GM10266 (cell line): ENCODE results near the gene MBD3L4.
"Not testable (repeated sequence)": the region's sequence is repeated elsewhere in the genome, so short reads cannot be mapped to it uniquely, and the experiment has no call there.

ENCODE experiments used
- DNase-seq: peaks from one replicate; pipeline ENCODE4 v3.0.0; 2012; ENCODE audit errors: extremely low spot score
- TF ChIP-seq, protein P1 (sequence below): IDR thresholded peaks from 2 replicates; pipeline ENCODE4 v1.5.1; 2012; ENCODE audit warnings: mild to moderate bottlenecking, low read depth; ENCODE audit not compliant: control insufficient read depth, insufficient read depth; ENCODE audit errors: missing control alignments

MBD3L4 gene

DNA sequence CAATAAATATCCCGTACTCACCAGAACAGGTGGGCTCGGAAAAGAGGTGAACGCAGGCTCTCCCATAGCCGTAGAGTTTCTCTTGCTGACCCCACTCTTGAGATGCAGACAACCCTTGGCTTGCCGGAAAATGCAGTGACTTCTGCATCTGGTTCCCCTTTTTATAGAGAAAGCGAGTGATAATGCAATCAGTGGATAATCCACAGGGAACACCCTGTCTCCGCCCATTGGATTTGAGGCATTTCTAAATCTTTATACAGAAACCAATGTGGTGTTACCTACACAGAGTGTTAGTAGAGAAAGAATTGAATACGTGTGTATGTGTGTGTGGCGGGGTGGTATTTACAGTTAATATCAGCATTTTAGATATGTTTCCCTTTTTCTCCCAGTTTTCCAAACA is at the start of gene MBD3L4:
TSS of gene MBD3L4 (minus strand) at position 101 of the 400 bp plus-strand sequence. CDS start at position 66, 35 bp downstream.
- not testable (repeated sequence) for DNase-seq

DNA sequence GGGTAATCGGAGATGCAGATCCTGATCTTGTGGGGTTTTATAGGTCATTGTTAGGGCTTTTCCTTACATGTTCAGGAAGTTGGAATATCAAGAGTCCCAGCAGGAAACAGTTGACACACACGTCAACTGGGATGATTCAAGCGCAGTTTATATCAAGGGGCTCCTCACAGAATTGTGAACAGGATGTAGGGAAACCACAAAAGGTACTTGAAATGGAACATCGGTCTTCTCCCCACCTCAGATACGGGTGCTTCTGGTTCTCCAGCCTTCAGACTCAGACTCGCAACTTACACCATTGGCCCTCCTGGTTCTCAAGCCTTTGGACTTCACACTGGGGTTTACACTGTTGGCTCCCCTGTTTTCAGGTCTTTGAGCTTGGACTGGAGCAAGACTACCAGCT is 49.0 kb upstream of the MBD3L4 start:
- no peak for DNase-seq
- TF ChIP-seq, protein P1, sequence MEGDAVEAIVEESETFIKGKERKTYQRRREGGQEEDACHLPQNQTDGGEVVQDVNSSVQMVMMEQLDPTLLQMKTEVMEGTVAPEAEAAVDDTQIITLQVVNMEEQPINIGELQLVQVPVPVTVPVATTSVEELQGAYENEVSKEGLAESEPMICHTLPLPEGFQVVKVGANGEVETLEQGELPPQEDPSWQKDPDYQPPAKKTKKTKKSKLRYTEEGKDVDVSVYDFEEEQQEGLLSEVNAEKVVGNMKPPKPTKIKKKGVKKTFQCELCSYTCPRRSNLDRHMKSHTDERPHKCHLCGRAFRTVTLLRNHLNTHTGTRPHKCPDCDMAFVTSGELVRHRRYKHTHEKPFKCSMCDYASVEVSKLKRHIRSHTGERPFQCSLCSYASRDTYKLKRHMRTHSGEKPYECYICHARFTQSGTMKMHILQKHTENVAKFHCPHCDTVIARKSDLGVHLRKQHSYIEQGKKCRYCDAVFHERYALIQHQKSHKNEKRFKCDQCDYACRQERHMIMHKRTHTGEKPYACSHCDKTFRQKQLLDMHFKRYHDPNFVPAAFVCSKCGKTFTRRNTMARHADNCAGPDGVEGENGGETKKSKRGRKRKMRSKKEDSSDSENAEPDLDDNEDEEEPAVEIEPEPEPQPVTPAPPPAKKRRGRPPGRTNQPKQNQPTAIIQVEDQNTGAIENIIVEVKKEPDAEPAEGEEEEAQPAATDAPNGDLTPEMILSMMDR: no peak

DNA sequence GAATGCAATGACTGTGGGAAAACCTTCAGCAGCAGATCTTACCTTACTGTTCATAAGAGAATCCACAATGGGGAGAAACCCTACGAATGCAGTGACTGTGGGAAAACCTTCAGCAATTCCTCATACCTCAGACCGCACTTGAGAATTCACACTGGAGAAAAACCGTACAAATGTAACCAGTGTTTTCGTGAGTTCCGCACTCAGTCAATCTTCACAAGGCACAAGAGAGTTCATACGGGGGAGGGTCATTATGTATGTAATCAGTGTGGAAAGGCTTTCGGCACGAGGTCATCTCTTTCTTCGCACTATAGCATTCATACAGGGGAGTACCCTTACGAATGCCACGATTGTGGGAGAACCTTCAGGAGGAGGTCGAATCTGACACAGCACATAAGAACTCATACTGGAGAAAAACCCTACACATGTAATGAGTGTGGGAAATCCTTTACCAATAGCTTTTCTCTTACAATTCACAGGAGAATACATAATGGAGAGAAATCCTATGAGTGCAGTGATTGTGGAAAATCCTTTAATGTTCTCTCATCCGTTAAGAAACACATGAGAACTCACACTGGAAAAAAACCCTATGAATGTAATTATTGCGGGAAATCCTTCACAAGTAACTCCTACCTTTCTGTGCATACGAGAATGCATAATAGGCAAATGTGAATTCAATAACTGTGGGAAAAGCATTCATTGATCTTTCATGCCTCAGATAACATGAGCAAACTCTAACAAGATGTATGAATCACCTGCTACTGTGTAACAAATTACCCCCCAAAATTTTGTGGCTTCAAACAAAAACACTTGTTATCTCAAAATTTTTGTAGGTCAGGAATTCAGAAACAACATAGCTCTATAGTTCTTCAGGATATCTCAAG is 43.3 kb upstream of the MBD3L4 start:
- TF ChIP-seq, protein P1: no peak
- no peak for DNase-seq

DNA sequence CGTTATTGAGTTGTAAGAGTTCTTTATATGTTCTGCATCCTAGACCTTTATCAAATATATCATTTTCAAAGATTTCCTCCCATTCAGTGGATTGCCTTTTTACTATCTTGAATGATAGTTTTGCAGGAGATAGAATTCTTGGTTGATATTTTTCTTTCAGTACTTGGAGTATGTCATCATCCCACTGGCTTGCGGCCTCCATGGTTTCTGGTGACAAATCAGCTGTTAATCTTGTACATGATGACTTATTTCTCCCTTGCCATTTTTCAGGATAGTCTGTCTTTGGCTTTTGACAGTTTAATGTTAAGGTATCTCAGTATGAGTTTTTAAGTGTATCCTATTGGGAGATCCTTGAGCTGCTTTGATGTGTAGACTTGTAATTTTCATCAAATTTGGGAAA is 38.0 kb upstream of the MBD3L4 start:
- TF ChIP-seq, protein P1: no peak

DNA sequence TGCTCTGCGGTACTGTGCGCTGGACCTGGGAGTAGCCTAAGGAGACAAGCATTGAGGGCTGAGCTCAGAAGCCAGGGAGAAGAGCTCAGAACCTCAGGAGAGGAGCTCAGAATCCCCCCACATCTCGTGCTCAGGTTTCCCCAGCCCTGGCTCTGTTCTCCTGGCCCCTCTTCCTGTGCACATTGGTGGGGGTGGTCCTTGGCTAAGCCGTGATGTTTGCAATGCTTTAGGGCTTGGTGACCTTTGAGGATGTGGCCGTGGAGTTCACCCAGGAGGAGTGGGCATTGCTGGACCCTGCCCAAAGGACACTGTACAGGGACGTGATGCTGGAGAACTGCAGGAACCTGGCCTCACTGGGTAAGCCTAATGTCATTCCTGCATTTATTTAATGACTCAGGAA is 36.2 kb upstream of the MBD3L4 start:
- TF ChIP-seq, protein P1: no peak
- DNase-seq: no peak

More for the DNA sequence above, 38.0 kb upstream of the MBD3L4 start:
- no peak for DNase-seq

DNA sequence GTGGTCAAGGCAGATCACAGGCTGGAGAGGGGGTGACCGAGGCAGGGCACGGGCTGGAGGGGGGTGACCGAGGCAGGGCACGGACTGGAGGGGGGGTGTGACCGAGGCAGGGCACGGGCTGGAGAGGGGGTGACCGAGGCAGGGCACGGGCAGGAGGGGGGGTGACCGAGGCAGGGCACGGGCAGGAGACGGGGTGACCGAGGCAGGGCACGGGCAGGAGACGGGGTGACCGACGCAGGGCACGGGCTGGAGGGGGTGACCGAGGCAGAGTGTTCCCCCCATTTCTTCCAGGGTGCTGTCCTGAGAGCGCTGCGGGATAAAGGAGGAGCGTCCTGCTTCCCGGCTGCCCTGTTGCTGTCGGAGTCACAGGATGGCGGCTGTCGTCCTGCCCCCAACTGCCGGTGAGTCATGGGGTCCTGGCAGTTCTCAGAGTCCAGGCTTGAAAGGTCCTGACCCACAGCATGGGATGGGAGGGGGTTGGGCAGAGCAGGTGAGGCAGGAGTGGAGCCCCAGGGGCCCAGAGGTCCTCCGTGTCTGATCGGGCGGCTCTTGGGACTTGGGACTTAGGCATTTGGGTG is 34.8 kb upstream of the MBD3L4 start:
- TF ChIP-seq, protein P1: no peak
- DNase-seq: no peak

DNA sequence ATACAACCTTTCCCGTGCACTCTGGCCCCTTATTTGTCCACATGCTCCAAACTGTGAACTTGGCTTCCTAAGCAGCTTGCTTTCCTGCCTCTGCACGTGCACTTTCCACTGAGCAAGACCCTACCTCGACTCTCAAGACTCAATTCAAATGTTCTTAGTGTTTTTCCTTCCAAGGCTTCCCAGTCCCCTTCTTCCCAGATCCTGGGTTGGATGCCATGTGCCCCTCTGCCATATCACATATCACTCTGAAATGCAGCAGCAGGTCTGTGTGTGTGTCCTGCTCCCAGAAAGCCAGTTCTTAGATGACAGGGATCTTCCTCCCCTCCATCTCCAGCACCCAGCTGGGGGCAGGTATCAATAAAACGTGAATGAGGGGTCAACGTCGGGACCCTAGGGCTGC is 32.6 kb upstream of the MBD3L4 start:
- TF ChIP-seq, protein P1: no peak
- DNase-seq: no peak

DNA sequence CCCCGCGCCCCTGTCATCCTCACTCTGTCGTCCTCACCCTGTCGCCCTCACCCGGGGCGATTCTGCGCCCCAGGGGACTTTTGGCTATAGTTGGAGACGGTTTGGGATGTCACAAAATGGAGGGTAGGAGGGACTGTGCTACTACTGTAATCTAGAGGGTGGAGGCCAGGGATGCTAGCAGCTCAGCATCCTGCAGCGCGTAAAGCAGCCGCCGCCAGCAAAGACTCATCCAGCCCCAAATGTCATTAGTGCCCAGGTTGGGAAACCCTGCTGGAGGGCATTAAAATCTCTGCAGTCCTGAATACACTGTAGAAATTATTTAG is 29.9 kb upstream of the MBD3L4 start:
- DNase-seq: no peak
- TF ChIP-seq, protein P1: no peak
